ENCODE results near the gene SFXN5.

Gene SFXN5

DNA sequence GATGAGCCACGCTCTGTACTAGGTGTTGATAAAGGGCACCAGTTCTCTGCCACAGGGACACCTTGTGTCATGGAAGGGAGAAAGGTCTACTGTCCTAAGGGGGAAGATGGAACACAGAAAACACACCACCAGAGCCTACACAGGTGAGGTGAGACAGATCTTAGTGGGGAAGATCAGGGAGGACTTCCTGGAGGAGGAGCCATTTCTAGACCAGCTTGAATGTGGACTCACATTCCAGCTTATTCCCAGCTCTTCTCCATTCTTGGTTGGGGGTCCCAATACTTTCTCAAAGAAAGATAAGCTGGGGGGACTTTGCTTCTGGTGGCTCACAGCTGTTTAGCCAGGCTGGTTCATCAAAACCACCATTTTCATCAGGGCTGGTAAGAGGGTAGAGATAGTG is 118.0 kb downstream of the SFXN5 start:
- DNase-seq: no peak

DNA sequence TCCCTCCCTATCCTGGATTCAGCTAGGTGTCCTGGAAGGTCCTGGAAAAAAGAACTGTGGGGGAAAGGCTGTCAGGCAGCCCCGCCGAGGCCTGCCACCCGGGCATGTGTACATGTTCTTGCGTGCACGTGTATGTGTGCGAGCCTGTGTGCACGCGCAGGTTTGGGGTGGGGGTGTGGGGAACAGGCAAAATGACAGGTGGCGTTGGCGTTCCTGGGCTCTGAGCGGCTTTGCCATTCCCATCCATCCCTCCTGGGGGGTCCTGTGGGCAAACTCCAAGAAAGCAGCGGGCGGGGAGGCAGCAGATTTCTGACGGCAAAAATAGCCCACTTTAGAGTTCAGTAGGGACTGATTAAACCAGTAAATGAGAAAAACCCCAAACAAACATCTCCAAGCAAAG is 118.6 kb downstream of the SFXN5 start:
- DNase-seq: no peak

DNA sequence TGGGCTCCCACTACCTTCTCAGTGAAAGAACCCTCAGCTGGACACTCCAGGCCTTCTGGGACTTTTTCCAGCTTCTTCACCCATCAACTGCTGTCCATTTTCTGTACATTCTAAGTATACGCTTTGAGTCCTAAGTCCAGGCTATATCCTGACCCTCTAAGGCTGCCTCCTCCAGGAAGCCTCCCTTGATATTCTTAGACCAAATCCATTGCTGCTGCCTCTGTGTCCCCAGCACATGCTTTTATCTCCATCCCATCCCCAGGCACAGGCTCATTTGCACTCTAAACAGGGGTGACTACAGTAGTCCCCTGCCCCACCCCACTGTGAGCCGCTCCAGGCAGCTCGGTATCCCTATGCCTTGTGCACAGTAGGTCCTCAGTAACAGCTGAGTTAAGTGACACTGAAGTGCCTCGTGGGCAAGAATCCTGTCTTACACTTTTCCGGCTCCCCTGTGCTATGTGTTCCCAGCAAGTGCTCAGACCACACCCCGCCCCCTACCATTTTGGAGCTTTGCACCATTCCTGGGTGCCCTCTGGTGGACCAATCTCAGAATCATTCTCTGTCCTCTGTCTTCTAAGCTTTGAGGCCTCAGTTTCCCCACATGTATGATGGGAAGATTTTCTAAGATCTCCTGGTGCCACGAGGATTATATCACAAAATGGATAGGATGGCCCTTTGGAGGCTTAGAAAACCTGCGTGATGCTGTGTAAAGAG is 119.2 kb downstream of the SFXN5 start:
- no peak for DNase-seq

DNA sequence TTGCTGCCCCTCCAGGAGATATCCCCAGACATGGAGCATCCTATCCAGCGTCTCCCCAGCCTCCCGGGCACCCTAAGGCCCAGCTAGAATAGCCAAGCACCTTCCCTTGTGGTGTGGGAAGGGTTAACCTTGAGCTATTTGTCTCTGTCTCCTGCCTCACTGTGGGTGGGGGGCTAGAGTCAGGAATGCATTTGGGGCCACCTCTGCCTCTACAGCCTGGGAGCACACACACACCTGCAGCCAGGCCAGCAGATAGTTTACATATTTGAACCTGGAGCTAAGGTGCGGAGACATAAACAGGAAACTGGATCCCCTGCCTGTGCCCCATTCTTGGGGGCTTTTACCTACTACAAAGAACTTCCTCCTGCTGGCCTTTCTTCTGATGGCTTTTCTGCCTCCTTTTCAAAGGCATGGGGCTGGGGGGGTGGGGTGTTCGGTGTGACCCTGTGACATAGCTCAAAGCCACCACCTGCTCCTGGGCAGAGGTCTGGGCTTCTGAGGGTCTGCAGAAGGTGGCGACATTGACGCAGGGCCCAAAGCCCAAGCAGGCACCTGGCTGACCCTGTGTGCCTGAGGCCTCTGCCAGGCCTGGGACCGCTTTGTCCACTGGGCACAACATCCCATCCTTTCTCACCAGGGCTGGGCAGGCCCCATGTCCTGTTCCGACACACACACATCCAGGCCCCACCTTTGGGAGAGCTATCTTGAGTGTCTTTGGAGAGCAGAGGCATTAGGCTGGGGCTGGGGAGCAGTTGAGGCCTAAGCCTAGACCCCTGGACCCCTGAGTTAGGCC is 120.0 kb downstream of the SFXN5 start:
- DNase-seq: no peak

DNA sequence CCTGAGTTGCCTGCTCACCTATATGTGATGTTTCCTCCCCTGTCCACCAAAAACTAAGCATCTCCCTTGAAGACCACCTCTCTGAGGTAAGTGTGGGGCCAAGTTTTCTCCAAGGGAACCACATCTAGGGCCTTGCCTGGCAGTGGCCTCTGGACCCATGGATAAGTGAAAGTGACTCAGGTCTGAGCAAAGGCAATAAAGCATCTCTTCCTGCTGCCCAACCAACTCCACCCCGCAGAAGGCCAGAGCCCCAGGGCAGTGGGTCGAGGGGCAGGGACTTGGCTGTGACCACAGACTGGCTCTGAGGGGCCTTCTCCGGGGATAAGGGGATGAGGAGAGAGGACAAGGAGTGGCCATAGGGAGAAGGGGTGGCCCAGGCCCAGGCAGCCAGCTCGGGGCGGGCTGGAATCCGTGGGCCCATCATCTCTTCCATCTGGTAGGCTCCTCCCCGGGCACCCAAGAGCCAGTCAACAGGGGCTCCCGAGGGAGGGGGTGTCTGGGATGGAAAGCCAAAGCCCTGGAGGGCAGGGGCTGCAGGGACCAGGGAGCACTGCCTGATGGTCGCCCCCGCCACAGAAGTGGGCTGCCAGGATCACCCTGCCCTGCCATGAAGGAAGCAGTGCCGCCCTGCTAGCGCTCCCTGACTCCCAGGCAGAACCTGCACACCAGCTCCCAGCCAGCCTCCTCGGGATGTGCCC is 120.8 kb downstream of the SFXN5 start:
- no peak for DNase-seq

DNA sequence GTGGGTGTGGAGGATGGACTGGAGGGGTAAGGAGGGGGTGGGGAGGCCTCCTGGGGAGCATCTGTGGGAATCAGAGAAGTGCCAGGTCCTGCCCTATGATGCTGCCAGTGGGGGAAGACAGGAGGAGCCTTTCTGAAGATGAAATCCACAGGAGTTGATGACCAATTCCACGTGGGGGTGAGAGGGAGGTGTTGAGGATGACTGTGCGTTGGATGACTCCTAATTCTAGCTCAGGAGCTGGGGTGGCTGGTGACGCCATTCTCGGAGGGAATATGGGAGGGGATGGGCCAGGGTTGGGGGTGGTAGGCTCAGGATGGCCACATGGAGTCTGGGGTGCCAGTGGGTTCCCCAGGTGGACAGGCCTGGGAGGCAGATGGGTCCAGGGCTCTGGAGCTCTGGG is 121.9 kb downstream of the SFXN5 start:
- no peak for DNase-seq

DNA sequence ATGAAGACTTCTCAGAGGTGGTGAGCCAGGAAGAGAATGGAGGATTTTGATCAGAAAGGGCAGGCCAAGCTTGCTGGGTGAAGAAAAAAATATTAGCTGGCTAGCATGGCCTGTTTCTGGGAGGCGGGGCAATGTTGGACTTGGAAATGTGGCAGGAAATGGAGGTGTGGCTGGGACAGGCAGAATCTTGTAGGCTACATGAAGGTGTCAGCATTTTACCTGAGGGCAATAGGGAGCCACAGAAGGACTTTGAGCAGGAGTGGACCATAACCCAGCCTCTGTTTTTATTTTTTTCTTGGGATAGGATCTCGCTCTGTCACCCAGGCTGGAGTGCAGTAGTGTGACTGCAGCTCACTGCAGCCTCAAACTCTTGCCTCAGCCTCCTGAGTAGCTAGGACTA is 122.5 kb downstream of the SFXN5 start:
- no peak for DNase-seq

DNA sequence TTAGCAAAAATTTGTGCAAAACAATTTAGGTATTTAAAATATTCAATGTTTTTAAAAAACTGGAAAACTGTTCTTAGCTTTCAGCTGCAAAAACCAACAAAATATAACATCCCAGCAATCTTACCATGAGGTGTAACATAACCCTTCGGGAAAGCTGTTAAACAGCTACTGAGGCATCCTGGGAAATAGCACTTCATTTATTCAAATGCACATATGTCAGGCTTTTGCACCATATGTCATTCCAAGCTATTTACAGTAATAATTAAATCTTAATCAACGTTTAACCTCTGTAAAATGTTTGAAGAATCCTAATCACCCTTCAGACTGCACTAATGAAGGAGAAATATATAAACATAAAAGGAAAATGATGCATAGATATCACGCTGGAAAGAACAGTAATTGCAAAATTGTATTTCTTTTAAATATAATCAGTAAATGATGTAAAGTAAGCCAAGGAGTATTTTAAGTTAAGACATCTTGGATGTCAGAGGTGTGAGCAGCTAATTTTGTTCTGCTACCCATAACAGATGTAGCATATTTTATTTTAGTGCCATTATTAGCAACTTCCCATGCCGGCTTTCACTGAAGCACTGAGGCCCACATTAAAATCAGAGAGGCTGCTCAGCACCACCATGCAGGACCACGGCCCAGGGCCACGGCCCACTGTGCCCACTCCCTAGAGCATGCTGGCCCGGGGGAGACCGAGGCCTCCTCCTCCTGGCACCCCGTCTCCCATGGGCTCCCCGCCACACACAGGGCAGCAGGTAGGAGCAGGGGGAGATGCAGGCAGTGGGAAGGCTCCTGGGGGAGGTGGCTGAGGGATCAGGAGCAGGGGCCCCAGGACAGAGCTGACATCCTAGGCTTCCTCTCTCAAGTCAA is 123.3 kb downstream of the SFXN5 start:
- no peak for DNase-seq

DNA sequence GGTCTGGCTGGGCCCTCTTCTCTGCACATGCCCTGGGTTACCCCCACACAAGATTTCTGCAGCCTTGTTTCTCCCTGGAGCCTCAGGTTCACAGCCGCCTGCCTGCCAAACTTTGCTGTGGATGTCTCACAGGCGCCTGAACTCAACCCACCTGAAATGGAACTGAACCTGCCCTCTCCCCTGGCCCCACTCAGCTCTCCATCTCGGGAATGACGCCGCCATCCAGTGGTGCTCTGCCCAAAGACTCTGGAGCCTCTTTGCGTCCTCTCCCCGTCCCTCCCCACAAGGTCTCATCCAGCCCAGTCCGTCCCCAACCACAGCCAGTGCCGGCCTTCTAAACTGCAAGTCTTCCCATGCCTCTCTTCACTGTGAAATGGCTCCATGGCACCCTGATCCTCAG is 125.0 kb downstream of the SFXN5 start:
- DNase-seq: no peak

DNA sequence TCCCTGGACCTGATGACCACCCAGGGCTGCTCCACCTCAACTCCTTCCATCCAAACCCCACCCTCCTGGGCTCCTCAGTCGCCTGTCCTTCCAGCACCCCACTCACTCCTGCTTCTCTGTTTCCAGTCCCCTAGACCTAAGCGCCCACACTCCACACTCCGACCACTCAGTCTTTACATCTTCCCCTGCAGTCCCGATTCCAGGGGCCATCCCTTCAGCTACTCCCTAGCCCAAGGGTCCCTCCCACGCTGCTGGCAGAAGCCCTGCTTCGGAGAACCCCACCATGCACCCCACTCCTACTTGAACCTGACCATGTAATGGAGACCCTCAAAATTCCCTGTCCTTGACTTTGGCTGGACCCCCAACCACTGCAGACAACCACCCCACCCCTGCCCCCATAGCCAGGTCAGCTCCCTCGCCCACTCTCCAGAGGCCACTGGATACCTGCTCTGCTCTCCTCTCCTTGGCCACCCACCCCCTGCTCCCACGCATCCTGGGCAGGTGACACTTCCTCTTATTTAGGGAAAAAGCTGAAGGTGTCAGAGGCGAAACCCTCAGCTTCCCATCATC is 126.0 kb downstream of the SFXN5 start:
- DNase-seq: no peak

DNA sequence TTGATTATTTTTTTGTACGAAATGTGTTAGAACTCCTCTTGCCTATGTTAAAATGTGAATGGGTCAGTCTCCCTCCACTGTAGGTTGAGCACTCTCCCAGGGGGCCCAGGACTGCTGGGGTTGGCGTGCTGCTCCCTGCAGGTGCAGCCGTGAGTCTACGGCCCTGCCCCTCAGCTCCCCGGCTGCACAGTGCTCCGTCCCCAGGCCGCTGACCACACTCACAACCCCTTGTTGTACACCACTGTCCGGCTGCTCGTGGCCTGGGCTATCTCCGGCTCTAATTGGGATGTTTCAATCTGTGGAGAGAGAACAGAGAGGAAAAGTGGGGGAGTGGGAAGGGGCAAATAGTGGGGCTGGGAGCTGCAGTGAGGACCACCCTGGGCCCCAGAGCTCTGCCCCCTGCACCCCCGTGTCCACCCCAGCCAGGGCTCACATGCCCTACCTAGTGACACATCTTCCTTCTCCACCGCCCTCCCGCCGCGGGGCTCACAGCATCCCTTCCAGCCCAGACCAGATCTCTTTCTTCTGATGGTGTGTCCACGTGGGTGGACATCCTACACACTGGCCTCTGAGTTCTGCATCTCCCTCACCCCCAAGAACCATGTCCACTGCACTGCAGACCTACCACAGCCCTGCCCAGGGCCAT is 126.6 kb downstream of the SFXN5 start:
- no peak for DNase-seq

DNA sequence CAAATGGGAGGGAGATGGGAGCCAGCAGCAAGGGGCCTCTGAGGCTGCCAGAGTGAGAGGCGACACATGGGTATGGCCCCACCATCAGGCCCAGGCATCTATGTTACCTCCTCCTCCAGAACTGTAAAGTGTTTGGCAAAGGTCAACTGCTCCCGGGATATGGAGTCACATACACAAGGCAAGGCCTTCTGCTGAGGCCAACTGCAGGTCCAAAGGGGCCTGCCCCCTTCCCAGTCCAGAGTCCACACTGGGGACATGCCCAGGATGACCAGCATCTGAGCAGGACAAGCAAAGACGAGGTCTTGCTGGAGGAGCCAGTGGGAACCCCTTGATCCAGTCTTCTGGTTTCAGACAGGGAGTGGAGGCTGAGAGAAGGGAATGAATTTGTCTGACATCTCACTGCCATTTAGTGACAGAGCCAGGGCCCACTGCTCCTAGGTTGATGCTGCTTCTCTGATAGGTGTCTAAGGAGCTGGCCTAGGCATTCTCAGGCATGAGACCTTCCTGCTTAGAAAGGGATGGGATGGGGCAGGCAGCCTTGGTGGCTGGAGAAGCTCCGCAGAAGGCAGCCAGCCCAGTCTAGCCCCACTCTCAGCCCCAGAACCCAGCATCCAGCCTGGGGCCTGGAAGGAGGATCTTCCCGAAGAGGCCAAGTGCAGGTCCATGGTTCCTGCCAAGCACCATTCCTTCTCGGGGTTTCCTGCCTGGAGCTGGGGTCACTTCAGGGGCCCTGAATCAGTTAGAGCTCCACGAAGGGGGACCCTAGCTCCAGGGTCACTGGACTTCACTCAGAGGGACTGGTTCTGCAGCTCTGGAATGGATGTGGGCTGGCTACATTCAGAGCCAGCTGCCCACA is 127.7 kb downstream of the SFXN5 start:
- no peak for DNase-seq

DNA sequence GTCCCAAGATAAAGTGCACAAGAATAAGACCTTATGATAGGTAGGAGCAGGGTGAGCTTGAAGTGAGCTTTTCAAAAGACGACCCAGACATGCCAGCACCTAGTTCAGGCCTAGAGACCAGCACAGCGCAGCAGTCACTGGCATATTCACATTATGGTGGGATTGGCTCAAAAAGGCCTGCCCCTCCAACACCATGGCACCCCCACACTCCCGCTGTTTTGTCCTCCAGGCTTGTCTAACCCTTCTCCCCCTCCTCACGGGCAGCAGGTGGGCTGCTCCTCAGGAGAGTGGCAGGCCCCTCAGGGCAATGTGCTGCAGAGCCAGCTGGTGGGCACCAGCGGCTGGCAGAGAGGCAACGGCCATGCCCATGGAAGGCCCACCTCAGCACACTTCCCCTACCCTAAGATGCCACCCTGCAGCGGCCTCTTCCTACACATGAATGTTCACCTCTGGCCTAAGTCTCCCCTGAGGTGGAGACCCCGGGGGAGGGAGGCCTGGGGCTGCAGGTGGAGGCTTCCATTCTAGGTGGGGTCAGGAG is 128.6 kb downstream of the SFXN5 start:
- no peak for DNase-seq

DNA sequence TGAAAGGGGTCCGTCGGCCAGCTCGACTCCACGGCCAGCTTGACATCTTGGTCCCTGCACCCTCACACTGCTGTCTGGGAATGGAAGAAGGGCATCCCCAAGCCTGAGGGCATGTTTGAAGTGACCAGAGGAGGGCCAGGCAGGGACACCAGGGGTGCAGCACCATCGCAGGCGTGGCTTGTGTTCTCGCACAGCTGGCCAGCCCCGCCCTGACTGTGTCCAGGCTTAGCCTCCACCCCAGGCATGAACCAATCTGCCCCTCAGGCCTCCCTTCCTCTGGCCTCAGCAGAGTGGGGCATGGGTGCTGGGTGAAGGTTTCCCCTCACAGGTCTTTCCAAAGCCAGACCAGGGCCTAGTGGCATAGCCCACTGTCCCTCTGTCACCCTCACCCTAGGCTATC is 129.2 kb downstream of the SFXN5 start:
- DNase-seq: no peak

DNA sequence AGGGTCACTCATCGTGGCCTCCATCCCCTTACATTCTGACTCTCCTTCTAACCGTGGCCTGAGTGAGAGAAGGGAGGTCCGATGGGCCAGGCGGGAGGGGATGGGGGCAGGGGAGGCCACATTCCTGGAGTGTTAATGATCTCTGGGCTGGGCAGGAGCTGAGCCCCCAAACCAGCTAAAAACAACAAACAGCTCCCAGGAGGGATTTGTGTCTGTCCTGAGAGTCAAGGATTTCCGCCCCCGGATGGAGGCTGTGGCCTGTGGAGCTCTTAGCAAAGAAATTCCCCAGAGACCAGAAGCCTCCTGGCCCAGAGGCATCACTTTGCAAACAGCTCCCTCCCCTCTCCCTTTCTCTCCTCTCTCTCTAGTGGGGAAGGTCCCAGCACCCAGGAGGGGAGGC is 130.7 kb downstream of the SFXN5 start:
- no peak for DNase-seq

DNA sequence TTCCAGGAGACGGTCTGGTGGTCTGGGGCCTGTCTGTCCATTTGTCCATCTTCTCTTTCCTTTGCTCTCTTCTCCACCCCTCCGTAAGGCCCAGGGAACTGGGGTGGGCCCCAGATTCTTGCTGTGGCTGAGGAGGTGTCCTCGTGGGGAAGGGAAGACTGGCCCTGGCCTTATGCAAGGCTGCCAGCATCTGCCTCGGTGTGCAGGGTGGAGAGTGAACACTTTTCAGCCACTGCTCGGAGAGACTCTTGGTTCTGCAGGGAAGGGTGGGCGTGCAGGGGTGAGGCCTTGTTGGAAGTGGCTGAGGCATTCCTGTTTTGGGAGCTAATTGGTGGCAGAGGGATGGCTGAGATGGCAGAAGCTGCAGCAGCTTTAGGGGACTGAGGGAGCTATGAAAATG is 131.2 kb downstream of the SFXN5 start:
- DNase-seq: no peak

DNA sequence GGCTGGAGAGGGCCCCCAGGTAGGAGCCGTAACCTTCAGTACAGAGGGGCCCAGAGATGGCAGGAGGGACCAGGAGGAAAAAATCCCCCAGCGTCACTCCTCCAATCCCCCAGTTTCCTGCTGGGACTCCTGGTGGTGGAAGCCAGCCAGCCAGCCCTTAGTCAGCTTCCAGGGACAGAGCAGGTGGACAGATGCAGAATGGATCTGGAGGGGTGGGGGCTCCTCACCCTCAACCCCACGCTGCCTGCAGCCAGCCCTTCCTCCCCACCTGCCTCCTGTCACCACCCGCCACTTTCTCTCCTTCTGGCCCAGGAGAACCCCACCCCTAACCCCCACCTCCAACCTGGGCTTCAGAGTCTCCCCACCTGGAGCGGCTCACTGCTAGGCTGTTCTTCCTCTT is 133.1 kb downstream of the SFXN5 start:
- no peak for DNase-seq

DNA sequence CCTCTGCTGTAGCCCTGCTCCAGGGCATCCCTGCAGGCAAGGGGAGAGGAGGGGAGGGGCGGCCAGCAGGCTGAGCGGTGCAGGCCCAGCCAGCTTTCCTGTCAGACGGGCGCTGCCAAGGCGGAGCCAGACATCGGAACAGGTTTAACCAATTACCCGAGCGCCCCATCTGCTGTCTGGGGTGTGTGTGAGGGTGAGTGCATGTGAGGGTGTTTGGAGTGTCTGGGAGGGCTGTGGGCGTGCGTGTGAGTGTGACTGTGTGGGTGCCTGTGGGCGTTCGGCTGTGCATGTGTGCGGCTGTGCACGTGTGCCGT is 134.2 kb downstream of the SFXN5 start:
- DNase-seq: no peak

DNA sequence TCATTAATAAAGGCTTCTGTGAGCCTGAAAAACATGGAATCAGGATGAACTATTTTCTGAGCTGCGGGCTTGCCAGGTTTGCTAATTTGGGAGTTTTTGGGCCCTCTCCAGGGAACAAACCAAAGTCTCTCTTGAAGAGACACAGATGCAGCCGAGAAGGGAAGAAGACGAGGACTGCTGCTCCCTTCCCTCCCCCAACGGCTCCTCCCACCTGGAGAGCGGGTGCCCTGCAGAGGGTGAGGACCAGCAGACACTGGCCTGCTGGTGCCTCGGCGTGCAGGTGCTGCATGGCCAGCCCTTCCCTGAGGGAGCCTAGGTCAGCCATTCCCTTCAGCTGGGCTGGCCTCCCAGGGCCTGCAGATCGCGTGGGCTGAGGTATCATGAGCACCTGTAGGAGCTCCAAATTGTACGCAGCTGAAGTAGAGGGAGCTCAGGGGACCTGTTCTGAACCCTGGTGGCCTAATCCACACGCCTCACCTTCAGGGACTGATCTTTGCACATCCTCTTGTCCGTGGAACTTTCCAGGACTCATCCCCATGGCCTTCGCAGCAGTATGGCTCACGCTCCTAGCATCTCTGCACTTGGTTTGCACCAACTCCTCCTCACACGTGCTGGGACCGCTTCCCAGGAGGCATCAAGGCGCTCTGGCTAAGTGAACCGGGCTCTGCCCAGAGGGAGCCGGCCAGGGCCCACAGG is 134.7 kb downstream of the SFXN5 start:
- DNase-seq: no peak

DNA sequence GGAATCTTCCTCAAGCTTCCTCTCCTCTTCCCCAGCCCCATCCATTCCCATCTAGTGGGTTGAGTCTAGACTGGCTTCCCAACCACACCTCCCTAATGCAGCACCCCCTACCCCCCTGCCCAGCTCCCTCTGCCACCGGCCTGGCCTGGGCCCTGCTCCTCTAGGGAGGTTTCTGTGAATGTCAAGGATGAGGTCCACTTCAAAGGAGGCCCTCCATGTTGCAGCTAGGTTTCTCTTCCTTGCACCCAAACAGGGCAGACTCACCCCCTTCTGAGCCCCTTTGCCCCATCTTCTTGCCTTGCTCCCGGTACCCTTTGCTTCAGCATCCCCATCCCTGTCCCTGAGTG is 135.9 kb downstream of the SFXN5 start:
- no peak for DNase-seq

Data from NCI-H1105 treated with DMSO at 0.1 percent for 48 hours (cell line).